A549 (cell line): ENCODE measurements around the gene IGF2R. TPM values are rescaled to one million over a fixed set of nuclear protein-coding genes. Genes with fewer than 3 reads are reported as not detected.
A peak's percentile ranks its signal among the peaks of the same experiment; 100 is the strongest.

ENCODE experiments used
- ATAC-seq, 2 experiments: fragments of 200-7000 bp in 1 of 2; fragments of >200 bp in 1 of 2; cut with Nextera tagmentation in 1 of 2; cut with Tn5 transposase in 1 of 2; 3 replicates each; pipeline versions ENCODE4 v1.8.0 to v1.9.1; 2018 to 2020; ENCODE audit warnings: mild to moderate bottlenecking in 1 of 2, moderate library complexity in 1 of 2
- CTCF ChIA-PET: fragments of 300-600 bp; sonication (Branson Sonifier 250); formaldehyde crosslinking; extraction: SDS; loops from one replicate; lab custom pipeline; 2021; ENCODE audit warnings: antibody characterized with exemption, inconsistent platforms; lab: Yijun Ruan, JAX
- POLR2A ChIA-PET: fragments of 350-600 bp; formaldehyde crosslinking; extraction: SDS; loops from one replicate; lab custom pipeline; 2021; ENCODE audit warnings: antibody characterized with exemption, inconsistent platforms; lab: Yijun Ruan, JAX
- DNase-seq, 2 experiments: peaks; one replicate each; pipeline versions ENCODE4 v3.0.0 to v3.0.0-alpha.2; 2011 to 2016; ENCODE audit warnings: low read depth in 1 of 2, low spot score in 1 of 2
- FAIRE-seq: peaks from 2 replicates; lab custom pipeline; 2011; peaks lifted over from hg19 to GRCh38; lab: Jason Lieb, UNC
- H3K27ac ChIP-seq, 2 experiments: fragments of >200 bp; sonication (Bioruptor Twin); formaldehyde crosslinking; 3 replicates each; pipeline ENCODE4 v1.5.1; 2016 to 2017
- H3K4me1 ChIP-seq: fragments of >200 bp; sonication (Bioruptor Twin); formaldehyde crosslinking; 3 replicates; pipeline ENCODE4 v1.6.1; 2016
- H3K4me2 ChIP-seq: fragments of >200 bp; sonication (Bioruptor Twin); formaldehyde crosslinking; 3 replicates; pipeline ENCODE4 v1.6.1; 2016
- H3K4me3 ChIP-seq: fragments of >200 bp; sonication (Bioruptor Twin); formaldehyde crosslinking; 3 replicates; pipeline ENCODE4 v1.5.1; 2016
- H3K9me3 ChIP-seq: fragments of >200 bp; sonication (Bioruptor Twin); formaldehyde crosslinking; 3 replicates; pipeline ENCODE4 v1.6.1; 2016
- BCL3 ChIP-seq: fragments of >200 bp; sonication (Bioruptor Twin); formaldehyde crosslinking; IDR thresholded peaks from 3 replicates; pipeline ENCODE4 v1.6.1; 2016
- CBX8 ChIP-seq: fragments of 200-600 bp; sonication (generic); IDR thresholded peaks from 2 replicates; pipeline ENCODE4 v1.6.1; 2016
- ESRRA ChIP-seq: fragments of 150-350 bp; IDR thresholded peaks from 2 replicates; pipeline ENCODE4 v1.6.1; 2014; ENCODE audit warnings: mild to moderate bottlenecking, low read length, borderline replicate concordance
- FOSB ChIP-seq: fragments of 250-450 bp; sonication (Bioruptor Pico); IDR thresholded peaks from 2 replicates; pipeline ENCODE4 v1.5.0; 2020; ENCODE audit warnings: mild to moderate bottlenecking, moderate library complexity
- HES2 ChIP-seq: fragments of >200 bp; sonication (Bioruptor Twin); formaldehyde crosslinking; IDR thresholded peaks from 2 replicates; pipeline ENCODE4 v1.6.1; 2016
- JUN ChIP-seq, 2 experiments: fragments of >200 bp; sonication (Bioruptor Twin); formaldehyde crosslinking; IDR thresholded peaks; 2 replicates in 1 of 2; 3 replicates in 1 of 2; pipeline ENCODE4 v1.6.1; 2016 to 2017
- KDM1A ChIP-seq: fragments of 200-600 bp; sonication (generic); IDR thresholded peaks from 2 replicates; pipeline ENCODE4 v1.6.1; 2016; ENCODE audit warnings: low read depth, mild to moderate bottlenecking
- KDM5A ChIP-seq: fragments of 200-600 bp; sonication (generic); IDR thresholded peaks from 2 replicates; pipeline ENCODE4 v1.6.1; 2016; ENCODE audit warnings: antibody characterized with exemption, mild to moderate bottlenecking
- MAFK ChIP-seq: fragments of 450-650 bp; IDR thresholded peaks from 2 replicates; pipeline ENCODE4 v1.6.1; 2014; ENCODE audit not compliant: partially characterized antibody
- NFE2L2 ChIP-seq: fragments of 150-350 bp; conservative IDR thresholded peaks from 2 replicates; pipeline ENCODE4 v1.6.1; 2014; ENCODE audit warnings: low read length
- PHF8 ChIP-seq: fragments of 200-600 bp; sonication (generic); IDR thresholded peaks from 2 replicates; pipeline ENCODE4 v1.6.1; 2016; ENCODE audit warnings: low read depth, mild to moderate bottlenecking, antibody characterized with exemption, moderate library complexity, borderline replicate concordance
- POLR2A ChIP-seq: IDR thresholded peaks from 2 replicates; pipeline ENCODE4 v1.6.1; 2012; ENCODE audit warnings: mild to moderate bottlenecking, low read length
- RAD21 ChIP-seq, 2 experiments: fragments of >200 bp in 1 of 2; sonication (Bioruptor Twin) in 1 of 2; formaldehyde crosslinking in 1 of 2; IDR thresholded peaks in 1 of 2; conservative IDR thresholded peaks in 1 of 2; 2 replicates in 1 of 2; 3 replicates in 1 of 2; pipeline ENCODE4 v1.6.1; 2012 to 2018; ENCODE audit warnings: inconsistent platforms in 1 of 2
- RCOR1 ChIP-seq: fragments of 150-350 bp; IDR thresholded peaks from 2 replicates; pipeline ENCODE4 v1.6.1; 2014; ENCODE audit warnings: antibody characterized with exemption, low read length, low read depth
- SMC3 ChIP-seq: fragments of >200 bp; sonication (Bioruptor Twin); formaldehyde crosslinking; IDR thresholded peaks from 3 replicates; pipeline ENCODE4 v1.6.1; 2018; ENCODE audit warnings: inconsistent platforms
- TFCP2L1 ChIP-seq: fragments of 250-450 bp; sonication (Bioruptor Pico); IDR thresholded peaks from 2 replicates; pipeline ENCODE4 v1.5.0; 2021; ENCODE audit warnings: mild to moderate bottlenecking
- TP53 ChIP-seq: fragments of 250-450 bp; sonication (Bioruptor Pico); IDR thresholded peaks from 2 replicates; pipeline ENCODE4 v1.5.0; 2021; ENCODE audit warnings: mild to moderate bottlenecking, moderate library complexity
- ZNF302 ChIP-seq: fragments of 250-450 bp; sonication (Bioruptor Pico); IDR thresholded peaks from 2 replicates; pipeline ENCODE4 v1.9.0; 2021; ENCODE audit warnings: inconsistent platforms, mild to moderate bottlenecking, moderate library complexity
- WGBS: methylation state at CpG from one replicate; pipeline ENCODE4 v1.1.6; 2017; ENCODE audit errors: missing lambda C conversion rate; 5-methylcytosine and 5-hydroxymethylcytosine counted together
- polyA plus RNA-seq, 4 experiments: library from polyadenylated mRNA; depleted of rRNA in 3 of 4; stranded (reverse); fragments of >200 nt; fragmentation: RNase III in 1 of 4; extraction: RNeasy Plus Mini Kit Qiagen cat#74134 plus additional on column Dnase treatment in 1 of 4; gene quantifications; 2 replicates in 3 of 4; 3 replicates in 1 of 4; pipeline ENCODE4 v1.2.3, GENCODE V29; 2011 to 2017

The IGF2R gene
- polyA plus RNA-seq, 2 of the 4 experiments (the other 2 are of a cell fraction), result 17.6 to 24.9 TPM

GRCh38 chr6:159946912-159947311 is 22.0 kb upstream of the IGF2R start:
- H3K9me3 ChIP-seq, result peaks cover 20% of the 10 kb centered on the region; the same call in 2 of the 3 replicates
- no peak for TF ChIP-seq RCOR1
- TF ChIP-seq ZNF302 (CRISPR knock-in tag), result no peak
- DNase-seq (no peak), FAIRE-seq (no peak), ATAC-seq (no peak)
- WGBS, result 47% methylated on average over 2 of the region's 2 CpGs
- no peak overlapping the region for H3K4me3 ChIP-seq
- H3K4me2 ChIP-seq, result no peak overlapping the region
- H3K27ac ChIP-seq, result no peak overlapping the region
- CTCF ChIA-PET, result no interaction called here
- no peaks in the 10 kb centered on the region for H3K4me1 ChIP-seq
- POLR2A ChIA-PET, result no interaction called here

- TF ChIP-seq TFCP2L1 (CRISPR knock-in tag), result no peak
- peak; percentile 11 for TF ChIP-seq MAFK
- Histone ChIP-seq H3K4me1 (no peaks in the 10 kb centered on the region), H3K9me3 (peaks cover 20% of the 10 kb centered on the region; the same call in 2 of the 3 replicates), H3K27ac (no peak overlapping the region), H3K4me2 (no peak overlapping the region), H3K4me3 (no peak overlapping the region)
- ATAC-seq (no peak), FAIRE-seq (no peak), DNase-seq (no peak)
- ChIA-PET CTCF (no interaction called here), POLR2A (no interaction called here)
- 59% methylated on average over 4 of the region's 4 CpGs for WGBS
Measured at GRCh38 chr6:159948199-159948598, 20.7 kb upstream of the IGF2R start.

GRCh38 chr6:159951772-159952171 is 17.1 kb upstream of the IGF2R start:
- Histone ChIP-seq H3K27ac (no peak overlapping the region), H3K9me3 (no peaks in the 10 kb centered on the region), H3K4me2 (no peak overlapping the region), H3K4me1 (no peaks in the 10 kb centered on the region), H3K4me3 (no peak overlapping the region)
- ChIA-PET CTCF (interaction anchor here (2.0 to 3.6 kb wide), 2 partner anchors 10 to 88 kb away, joined by 5 to 18 read pairs; no protein-coding TSS in a partner anchor), POLR2A (no interaction called here)
- TF ChIP-seq KDM1A (no peak), POLR2A (no peak), ESRRA (no peak), TP53 (CRISPR knock-in tag) (no peak), CBX8 (no peak), KDM5A (no peak), NFE2L2 (no peak), JUN (IDR thresholded peaks at IDR 0.05) (no peak), HES2 (no peak), RCOR1 (no peak), ZNF302 (CRISPR knock-in tag) (no peak), PHF8 (no peak), RAD21 (conservative IDR thresholded peaks at IDR 0.05 in 1 of 2, IDR thresholded peaks at IDR 0.05 in 1 of 2) (no peak), SMC3 (no peak)
- ATAC-seq, result no peak
- no peak for FAIRE-seq
- 79% methylated on average over 6 of the region's 7 CpGs for WGBS
- no peak for DNase-seq

GRCh38 chr6:159952289-159953005 is 16.4 kb upstream of the IGF2R start:
- TF ChIP-seq KDM1A (no peak), BCL3 (no peak), FOSB (no peak)
- ATAC-seq (no peak), FAIRE-seq (no peak), DNase-seq (no peak)
- Histone ChIP-seq H3K4me3 (no peak overlapping the region), H3K4me2 (no peak overlapping the region), H3K27ac (no peak overlapping the region), H3K9me3 (no peaks in the 10 kb centered on the region), H3K4me1 (no peaks in the 10 kb centered on the region)
- 57% methylated on average over 13 of the region's 13 CpGs for WGBS
- CTCF ChIA-PET, result interaction anchor here (3.6 kb wide), 1 partner anchor 11 kb away, joined by 18 read pairs; no protein-coding TSS in a partner anchor
- POLR2A ChIA-PET, result no interaction called here
